ENCODE measurements around the gene GAS1.

DNA sequence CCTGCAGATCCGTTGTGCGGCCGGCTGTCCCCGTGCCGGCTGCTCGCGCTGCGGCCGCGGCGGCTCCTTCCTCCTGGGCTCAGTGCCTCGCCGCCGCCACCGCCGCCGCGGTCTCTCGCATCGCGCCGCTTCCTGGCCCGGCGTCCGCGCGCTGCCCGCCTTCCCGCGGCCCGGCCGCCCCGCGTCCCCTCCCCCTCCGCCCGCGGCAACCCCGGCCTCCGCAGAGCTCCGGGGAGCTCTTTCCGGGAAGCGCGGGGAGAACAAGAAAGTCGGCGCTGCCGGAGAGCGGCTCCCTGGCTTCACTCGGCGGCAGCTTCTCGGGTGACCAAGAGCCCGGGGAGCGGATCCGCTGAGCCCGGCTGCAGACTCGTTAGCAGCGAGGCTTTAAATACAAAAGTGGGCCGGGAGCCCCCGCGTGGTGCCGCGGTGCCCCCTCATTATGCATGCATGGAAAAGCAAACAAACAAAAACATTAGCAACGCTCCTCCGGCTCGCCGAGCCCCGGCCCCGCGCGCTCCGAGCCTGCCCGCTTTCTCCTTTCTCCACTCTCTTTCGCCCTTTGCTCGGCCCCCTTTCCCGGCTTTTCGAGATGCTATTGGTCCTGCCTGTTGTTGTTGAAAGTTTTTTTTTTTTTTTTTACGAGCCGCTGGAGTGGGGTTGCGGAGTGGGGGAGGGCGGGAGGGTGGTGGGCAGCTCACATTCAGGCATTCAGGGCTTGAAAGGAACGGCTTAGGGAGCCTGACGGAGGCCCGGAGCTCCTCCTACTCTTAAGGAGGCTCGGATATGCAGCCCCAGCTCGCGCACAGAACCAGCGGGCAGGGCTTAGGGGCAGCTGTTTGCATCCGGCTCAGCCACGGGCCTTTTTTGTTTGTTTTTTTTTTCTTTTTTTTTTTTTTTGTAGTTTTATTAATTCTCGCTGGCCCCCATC is at the start of gene GAS1:
- no peak for TF ChIP-seq ELF1 (IDR thresholded peaks at IDR 0.05; ENCODE audit: borderline replicate concordance, low read depth)
- TF ChIP-seq, protein P1, sequence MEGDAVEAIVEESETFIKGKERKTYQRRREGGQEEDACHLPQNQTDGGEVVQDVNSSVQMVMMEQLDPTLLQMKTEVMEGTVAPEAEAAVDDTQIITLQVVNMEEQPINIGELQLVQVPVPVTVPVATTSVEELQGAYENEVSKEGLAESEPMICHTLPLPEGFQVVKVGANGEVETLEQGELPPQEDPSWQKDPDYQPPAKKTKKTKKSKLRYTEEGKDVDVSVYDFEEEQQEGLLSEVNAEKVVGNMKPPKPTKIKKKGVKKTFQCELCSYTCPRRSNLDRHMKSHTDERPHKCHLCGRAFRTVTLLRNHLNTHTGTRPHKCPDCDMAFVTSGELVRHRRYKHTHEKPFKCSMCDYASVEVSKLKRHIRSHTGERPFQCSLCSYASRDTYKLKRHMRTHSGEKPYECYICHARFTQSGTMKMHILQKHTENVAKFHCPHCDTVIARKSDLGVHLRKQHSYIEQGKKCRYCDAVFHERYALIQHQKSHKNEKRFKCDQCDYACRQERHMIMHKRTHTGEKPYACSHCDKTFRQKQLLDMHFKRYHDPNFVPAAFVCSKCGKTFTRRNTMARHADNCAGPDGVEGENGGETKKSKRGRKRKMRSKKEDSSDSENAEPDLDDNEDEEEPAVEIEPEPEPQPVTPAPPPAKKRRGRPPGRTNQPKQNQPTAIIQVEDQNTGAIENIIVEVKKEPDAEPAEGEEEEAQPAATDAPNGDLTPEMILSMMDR (IDR thresholded peaks at IDR 0.05 in 2 of 3, conservative IDR thresholded peaks at IDR 0.05 in 1 of 3; ENCODE audit: borderline replicate concordance in 1 of 3, insufficient read depth in 1 of 3, low read depth in 2 of 3, low read length in 2 of 3), result no peak
- TF ChIP-seq, protein P2, sequence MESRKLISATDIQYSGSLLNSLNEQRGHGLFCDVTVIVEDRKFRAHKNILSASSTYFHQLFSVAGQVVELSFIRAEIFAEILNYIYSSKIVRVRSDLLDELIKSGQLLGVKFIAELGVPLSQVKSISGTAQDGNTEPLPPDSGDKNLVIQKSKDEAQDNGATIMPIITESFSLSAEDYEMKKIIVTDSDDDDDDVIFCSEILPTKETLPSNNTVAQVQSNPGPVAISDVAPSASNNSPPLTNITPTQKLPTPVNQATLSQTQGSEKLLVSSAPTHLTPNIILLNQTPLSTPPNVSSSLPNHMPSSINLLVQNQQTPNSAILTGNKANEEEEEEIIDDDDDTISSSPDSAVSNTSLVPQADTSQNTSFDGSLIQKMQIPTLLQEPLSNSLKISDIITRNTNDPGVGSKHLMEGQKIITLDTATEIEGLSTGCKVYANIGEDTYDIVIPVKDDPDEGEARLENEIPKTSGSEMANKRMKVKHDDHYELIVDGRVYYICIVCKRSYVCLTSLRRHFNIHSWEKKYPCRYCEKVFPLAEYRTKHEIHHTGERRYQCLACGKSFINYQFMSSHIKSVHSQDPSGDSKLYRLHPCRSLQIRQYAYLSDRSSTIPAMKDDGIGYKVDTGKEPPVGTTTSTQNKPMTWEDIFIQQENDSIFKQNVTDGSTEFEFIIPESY (IDR thresholded peaks at IDR 0.05; ENCODE audit: extremely low read depth, insufficient replicate concordance, low read length), result no peak
- no peak for TF ChIP-seq CEBPB (IDR thresholded peaks at IDR 0.05; ENCODE audit: low read depth)

All from HCT116 (cell line).